ENCODE results near the gene ULK1.

ULK1 gene

DNA sequence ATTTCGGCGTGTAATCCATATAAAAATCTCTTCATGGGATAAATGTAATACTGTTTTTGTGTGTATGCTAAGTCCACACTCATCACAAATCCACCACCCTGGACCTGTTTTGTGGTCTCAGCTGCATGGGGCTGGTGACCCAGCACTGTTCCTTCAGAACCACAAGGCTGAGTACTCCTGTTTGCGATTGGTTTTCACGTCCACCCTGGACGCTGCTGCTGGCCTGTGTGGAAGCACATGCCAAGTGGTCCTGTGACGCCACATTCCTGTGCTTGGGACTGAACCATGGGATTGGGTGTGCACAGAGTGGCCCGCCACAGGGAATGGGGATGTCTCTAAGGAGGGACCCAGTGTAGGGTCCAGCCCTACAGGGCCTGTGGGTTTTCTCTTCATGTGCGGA is 39.0 kb downstream of the ULK1 start:
- no CpG with 5 or more reads among the region's 8 CpGs for WGBS, 2 donors (ENCODE audit: extremely low coverage in 2 of 2, insufficient read length in 2 of 2, insufficient replicate concordance in 1 of 2)
- Histone ChIP-seq H2BK15ac (ENCODE audit: low read length) (no peak overlapping the region), H3K27me3 (ENCODE audit: control insufficient read depth in 3 of 3, insufficient read depth in 3 of 3, low read depth in 1 of 3, low read length in 3 of 3) (no peaks in the 10 kb centered on the region)

DNA sequence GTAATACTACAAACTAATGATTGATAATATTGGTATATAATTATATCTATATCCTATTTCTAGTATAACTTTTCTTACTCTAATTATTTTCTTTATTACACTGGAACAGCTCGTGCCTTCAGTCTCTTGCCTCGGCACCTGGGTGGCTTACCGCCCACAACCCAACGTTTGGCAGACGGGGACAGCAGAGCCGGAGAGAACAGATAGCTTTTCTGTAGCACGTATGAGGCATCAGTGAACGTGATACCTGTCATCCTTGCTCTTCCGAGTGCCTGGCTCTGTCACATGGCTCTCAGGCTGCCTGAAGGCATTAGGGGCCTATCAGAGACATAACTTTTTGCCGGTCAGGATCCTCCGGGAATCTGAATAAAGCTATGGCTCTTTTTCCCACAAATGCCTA is 40.1 kb downstream of the ULK1 start:
- Histone ChIP-seq H3K27me3 (ENCODE audit: control insufficient read depth in 3 of 3, insufficient read depth in 3 of 3, low read depth in 1 of 3, low read length in 3 of 3) (no peaks in the 10 kb centered on the region), H2BK120ac (ENCODE audit: low read depth, low read length) (no peak overlapping the region), H3K4ac (ENCODE audit: low read length) (no peak overlapping the region), H3K9ac (ENCODE audit: low read depth, low read length, poor library complexity) (no peak overlapping the region), H2BK12ac (ENCODE audit: low read length) (no peak overlapping the region), H3K4me3 (ENCODE audit: low read length in 2 of 2) (no peak overlapping the region), H3K23ac (ENCODE audit: low read depth, low read length, poor library complexity) (no peak overlapping the region), H3K36me3 (replicated peaks in 1 of 2; ENCODE audit: control insufficient read depth in 2 of 2, insufficient read depth in 2 of 2, low read length in 2 of 2) (peaks cover 26 to 84% of the 10 kb centered on the region in 2 donors), H3K4me1 (ENCODE audit: control insufficient read depth in 2 of 2, insufficient read depth in 1 of 2, low read depth in 1 of 2, low read length in 2 of 2) (peaks cover 5% of the 10 kb centered on the region in 2 donors), H3K14ac (ENCODE audit: low read length) (no peak overlapping the region), H4K91ac (ENCODE audit: low read depth, low read length, poor library complexity) (no peak overlapping the region), H4K8ac (ENCODE audit: low read depth, low read length) (no peak overlapping the region), H2AFZ (ENCODE audit: low read length) (no peak overlapping the region), H2BK5ac (ENCODE audit: low read length) (no peak overlapping the region), H3K27ac (replicated peaks; ENCODE audit: low read length) (no peak overlapping the region), H2AK5ac (ENCODE audit: low read depth, low read length) (no peak overlapping the region), H3K18ac (ENCODE audit: low read length) (no peak overlapping the region), H3K79me1 (ENCODE audit: low read depth, low read length) (peaks cover 6% of the 10 kb centered on the region), H3K9me3 (replicated peaks in 1 of 2; ENCODE audit: control insufficient read depth in 2 of 2, insufficient read depth in 1 of 2, low read depth in 1 of 2, low read length in 2 of 2) (no peaks in the 10 kb centered on the region), H2BK15ac (ENCODE audit: low read length) (no peak overlapping the region), H3K4me2 (ENCODE audit: insufficient read depth, low read length, poor library complexity, severe bottlenecking) (no peak overlapping the region)
- no CpG with 5 or more reads among the region's 11 CpGs for WGBS, 2 donors (ENCODE audit: extremely low coverage in 2 of 2, insufficient read length in 2 of 2, insufficient replicate concordance in 1 of 2)
- DNase-seq (ENCODE audit: low spot score), result no peak

More for the DNA sequence above, 39.0 kb downstream of the ULK1 start:
- Histone ChIP-seq H2AK5ac (ENCODE audit: low read depth, low read length) (no peak overlapping the region), H3K4ac (ENCODE audit: low read length) (no peak overlapping the region), H2BK120ac (ENCODE audit: low read depth, low read length) (no peak overlapping the region), H4K91ac (ENCODE audit: low read depth, low read length, poor library complexity) (no peak overlapping the region), H3K27ac (replicated peaks; ENCODE audit: low read length) (no peak overlapping the region), H3K79me1 (ENCODE audit: low read depth, low read length) (peaks cover 6% of the 10 kb centered on the region), H3K18ac (ENCODE audit: low read length) (no peak overlapping the region), H2BK12ac (ENCODE audit: low read length) (no peak overlapping the region), H3K4me1 (ENCODE audit: control insufficient read depth in 2 of 2, insufficient read depth in 1 of 2, low read depth in 1 of 2, low read length in 2 of 2) (peaks cover 5% of the 10 kb centered on the region in 2 donors), H3K9me3 (replicated peaks in 1 of 2; ENCODE audit: control insufficient read depth in 2 of 2, insufficient read depth in 1 of 2, low read depth in 1 of 2, low read length in 2 of 2) (no peaks in the 10 kb centered on the region), H3K23ac (ENCODE audit: low read depth, low read length, poor library complexity) (peak overlapping the region; percentile 45), H3K4me3 (ENCODE audit: low read length in 2 of 2) (no peak overlapping the region), H3K4me2 (ENCODE audit: insufficient read depth, low read length, poor library complexity, severe bottlenecking) (no peak overlapping the region), H3K14ac (ENCODE audit: low read length) (no peak overlapping the region), H2AFZ (ENCODE audit: low read length) (no peak overlapping the region), H3K9ac (ENCODE audit: low read depth, low read length, poor library complexity) (no peak overlapping the region), H4K8ac (ENCODE audit: low read depth, low read length) (no peak overlapping the region), H2BK5ac (ENCODE audit: low read length) (no peak overlapping the region), H3K36me3 (replicated peaks in 1 of 2; ENCODE audit: control insufficient read depth in 2 of 2, insufficient read depth in 2 of 2, low read length in 2 of 2) (peaks cover 24 to 76% of the 10 kb centered on the region in 2 donors)
- no peak for DNase-seq (ENCODE audit: low spot score)

DNA sequence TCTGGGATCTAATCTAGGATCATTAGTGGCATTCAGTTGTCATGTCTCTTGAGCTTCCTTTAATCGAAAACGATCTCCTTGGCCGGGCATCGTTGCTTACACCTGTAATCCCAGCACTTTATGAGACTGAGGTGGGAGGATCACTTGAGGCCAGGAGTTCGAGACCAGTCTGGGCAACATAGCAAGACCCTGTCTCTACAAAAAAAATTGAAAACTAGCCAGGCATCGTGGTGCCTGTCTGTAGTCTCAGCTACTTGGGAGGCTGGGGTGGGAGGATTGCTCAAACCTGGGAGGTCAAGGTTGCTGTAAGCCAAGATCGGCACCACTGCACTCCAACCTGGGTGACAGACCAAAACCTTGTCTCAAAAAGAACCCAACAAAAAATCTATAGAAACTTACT is 43.7 kb downstream of the ULK1 start:
- H3K36me3 ChIP-seq (replicated peaks in 1 of 2; ENCODE audit: control insufficient read depth in 2 of 2, insufficient read depth in 2 of 2, low read length in 2 of 2), result peaks cover 32 to 87% of the 10 kb centered on the region in 2 donors
- no peak overlapping the region for H4K91ac ChIP-seq (ENCODE audit: low read depth, low read length, poor library complexity)
- no peaks in the 10 kb centered on the region for H3K27me3 ChIP-seq (ENCODE audit: control insufficient read depth in 3 of 3, insufficient read depth in 3 of 3, low read depth in 1 of 3, low read length in 3 of 3)
- H3K14ac ChIP-seq (ENCODE audit: low read length), result no peak overlapping the region
- H2BK15ac ChIP-seq (ENCODE audit: low read length), result no peak overlapping the region
- no peak overlapping the region for H2BK12ac ChIP-seq (ENCODE audit: low read length)
- no peak overlapping the region for H2BK120ac ChIP-seq (ENCODE audit: low read depth, low read length)
- no peaks in the 10 kb centered on the region for H3K4me1 ChIP-seq (ENCODE audit: control insufficient read depth in 2 of 2, insufficient read depth in 1 of 2, low read depth in 1 of 2, low read length in 2 of 2)
- H3K9ac ChIP-seq (ENCODE audit: low read depth, low read length, poor library complexity), result no peak overlapping the region
- no peak overlapping the region for H4K8ac ChIP-seq (ENCODE audit: low read depth, low read length)
- H2BK5ac ChIP-seq (ENCODE audit: low read length), result no peak overlapping the region
- H3K18ac ChIP-seq (ENCODE audit: low read length), result no peak overlapping the region
- H2AK5ac ChIP-seq (ENCODE audit: low read depth, low read length), result no peak overlapping the region
- H3K23ac ChIP-seq (ENCODE audit: low read depth, low read length, poor library complexity), result no peak overlapping the region
- peaks cover 9% of the 10 kb centered on the region for H3K79me1 ChIP-seq (ENCODE audit: low read depth, low read length)
- H3K4ac ChIP-seq (ENCODE audit: low read length), result no peak overlapping the region
- no peak overlapping the region for H3K4me3 ChIP-seq (ENCODE audit: low read length in 2 of 2)
- no peak overlapping the region for H3K27ac ChIP-seq (replicated peaks; ENCODE audit: low read length)
- no CpG with 5 or more reads among the region's 7 CpGs for whole genome bisulfite sequencing, 2 donors (ENCODE audit: extremely low coverage in 2 of 2, insufficient read length in 2 of 2, insufficient replicate concordance in 1 of 2)
- no peak overlapping the region for H3K4me2 ChIP-seq (ENCODE audit: insufficient read depth, low read length, poor library complexity, severe bottlenecking)
- no peak for DNase-seq (ENCODE audit: low spot score)
- no peak overlapping the region for H2AFZ ChIP-seq (ENCODE audit: low read length)
- no peaks in the 10 kb centered on the region for H3K9me3 ChIP-seq (replicated peaks in 1 of 2; ENCODE audit: control insufficient read depth in 2 of 2, insufficient read depth in 1 of 2, low read depth in 1 of 2, low read length in 2 of 2)

DNA sequence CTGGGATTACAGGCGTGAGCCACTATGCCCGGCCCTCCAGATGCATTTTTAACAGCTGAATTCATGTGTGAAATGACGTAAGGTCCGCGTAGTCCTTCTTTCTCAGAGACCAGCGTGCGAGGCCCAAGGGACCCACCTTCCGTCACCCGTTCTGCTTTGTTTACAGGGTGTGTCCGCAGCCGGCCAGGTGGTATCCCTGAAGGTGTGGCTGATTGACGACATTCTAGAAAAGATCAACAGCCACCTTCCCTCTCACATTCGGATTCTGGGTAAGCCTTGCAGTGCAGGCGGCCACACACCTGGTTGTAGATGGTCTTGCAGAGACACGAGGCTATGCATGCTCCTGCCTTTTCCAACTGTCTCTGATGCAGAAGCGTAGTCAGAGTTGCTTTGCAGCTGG is 44.6 kb downstream of the ULK1 start:
- no peak overlapping the region for H3K18ac ChIP-seq (ENCODE audit: low read length)
- no peaks in the 10 kb centered on the region for H3K27me3 ChIP-seq (ENCODE audit: control insufficient read depth in 3 of 3, insufficient read depth in 3 of 3, low read depth in 1 of 3, low read length in 3 of 3)
- H3K4me2 ChIP-seq (ENCODE audit: insufficient read depth, low read length, poor library complexity, severe bottlenecking), result no peak overlapping the region
- no peak for DNase-seq (ENCODE audit: low spot score)
- H3K4me3 ChIP-seq (ENCODE audit: low read length in 2 of 2), result no peak overlapping the region
- no peak overlapping the region for H4K8ac ChIP-seq (ENCODE audit: low read depth, low read length)
- H2AFZ ChIP-seq (ENCODE audit: low read length), result no peak overlapping the region
- no peak overlapping the region for H3K14ac ChIP-seq (ENCODE audit: low read length)
- H3K23ac ChIP-seq (ENCODE audit: low read depth, low read length, poor library complexity), result no peak overlapping the region
- H3K79me1 ChIP-seq (ENCODE audit: low read depth, low read length), result peaks cover 6% of the 10 kb centered on the region
- no peak overlapping the region for H2BK120ac ChIP-seq (ENCODE audit: low read depth, low read length)
- no peak overlapping the region for H3K4ac ChIP-seq (ENCODE audit: low read length)
- no peak overlapping the region for H2BK5ac ChIP-seq (ENCODE audit: low read length)
- H2BK12ac ChIP-seq (ENCODE audit: low read length), result no peak overlapping the region
- H2AK5ac ChIP-seq (ENCODE audit: low read depth, low read length), result no peak overlapping the region
- H4K91ac ChIP-seq (ENCODE audit: low read depth, low read length, poor library complexity), result no peak overlapping the region
- no peaks in the 10 kb centered on the region for H3K4me1 ChIP-seq (ENCODE audit: control insufficient read depth in 2 of 2, insufficient read depth in 1 of 2, low read depth in 1 of 2, low read length in 2 of 2)
- H3K9me3 ChIP-seq (replicated peaks in 1 of 2; ENCODE audit: control insufficient read depth in 2 of 2, insufficient read depth in 1 of 2, low read depth in 1 of 2, low read length in 2 of 2), result no peaks in the 10 kb centered on the region
- H3K27ac ChIP-seq (replicated peaks; ENCODE audit: low read length), result no peak overlapping the region
- no peak overlapping the region for H2BK15ac ChIP-seq (ENCODE audit: low read length)
- no CpG with 5 or more reads among the region's 16 CpGs for WGBS, 2 donors (ENCODE audit: extremely low coverage in 2 of 2, insufficient read length in 2 of 2, insufficient replicate concordance in 1 of 2)
- peaks cover 32 to 87% of the 10 kb centered on the region in 2 donors for H3K36me3 ChIP-seq (replicated peaks in 1 of 2; ENCODE audit: control insufficient read depth in 2 of 2, insufficient read depth in 2 of 2, low read length in 2 of 2)
- H3K9ac ChIP-seq (ENCODE audit: low read depth, low read length, poor library complexity), result no peak overlapping the region
